ENCODE data around the gene PDE7B.

PDE7B gene

GRCh38 chr6:136067731-136068341, 216.3 kb downstream of the PDE7B start:
- DNase-seq (ENCODE audit: low read depth, low spot score) = no peak

DNA sequence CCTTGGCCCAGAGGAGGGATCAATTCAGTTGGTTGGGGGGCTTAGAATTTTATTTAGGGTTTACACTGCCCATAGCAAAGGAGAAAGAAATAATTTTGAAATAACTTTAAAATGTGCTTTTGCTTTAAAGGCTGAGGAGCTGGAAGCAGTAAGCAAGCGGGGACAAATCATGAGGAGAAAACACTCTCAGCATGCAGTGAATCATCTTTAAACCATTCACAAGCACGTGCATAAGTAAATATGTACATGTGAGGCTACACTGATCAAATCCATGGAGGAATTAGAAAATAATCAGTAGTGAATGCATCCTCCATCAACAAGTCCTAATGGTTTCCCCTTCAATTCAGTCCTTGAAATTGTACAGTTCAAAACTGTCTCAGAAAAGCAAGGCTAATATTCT, 217.6 kb downstream of the PDE7B start:
- no peak for DNase-seq (ENCODE audit: low read depth, low spot score)

GRCh38 chr6:136070815-136071214, 219.3 kb downstream of the PDE7B start:
- DNase-seq (ENCODE audit: low read depth, low spot score) = no peak

DNA sequence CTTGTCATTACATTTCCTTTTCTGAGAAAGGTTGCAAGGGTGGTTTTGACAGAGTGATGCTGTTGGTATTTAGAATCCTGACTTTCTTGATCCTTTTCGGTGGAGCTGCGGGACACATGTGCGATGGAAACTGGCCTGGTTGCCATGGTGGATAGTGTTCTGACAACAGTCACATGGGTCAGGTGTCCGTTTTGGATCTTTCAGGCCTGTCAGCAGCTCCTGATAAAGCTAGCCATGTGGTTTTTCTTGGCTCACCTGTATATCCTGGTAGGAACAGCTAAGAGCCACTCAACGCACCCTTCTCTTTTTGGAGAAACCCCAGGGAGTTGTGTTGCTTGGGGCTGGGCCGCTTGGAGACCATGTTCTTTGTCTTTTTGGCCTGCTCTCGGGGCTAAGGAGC, 221.2 kb downstream of the PDE7B start:
- no peak for DNase-seq (ENCODE audit: low read depth, low spot score)

GRCh38 chr6:136073216-136073615, 221.7 kb downstream of the PDE7B start:
- no peak for DNase-seq (ENCODE audit: low read depth, low spot score)

DNA sequence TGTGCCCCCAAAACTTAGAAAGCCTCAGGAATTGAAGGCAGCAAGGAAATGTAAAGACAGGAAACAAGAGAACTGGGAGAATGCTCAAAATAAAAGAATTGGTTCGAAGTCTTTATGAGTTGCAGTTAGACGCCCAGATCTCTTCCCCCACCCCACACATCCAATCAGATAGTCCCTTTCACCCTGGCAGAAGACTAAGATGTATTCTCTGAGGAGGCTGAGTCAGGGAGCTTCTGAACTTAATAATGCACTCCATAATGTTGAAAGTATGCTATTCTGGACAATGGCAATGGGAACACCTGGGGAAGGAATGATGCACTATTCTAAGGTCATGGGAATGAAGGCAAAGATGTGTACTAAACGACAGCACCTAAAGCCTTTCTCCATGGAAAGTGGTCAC, 225.0 kb downstream of the PDE7B start:
- DNase-seq (ENCODE audit: low read depth, low spot score) = no peak

- no peak for DNase-seq (ENCODE audit: low read depth, low spot score)
Measured at GRCh38 chr6:136077834-136078576, 226.5 kb downstream of the PDE7B start.

DNA sequence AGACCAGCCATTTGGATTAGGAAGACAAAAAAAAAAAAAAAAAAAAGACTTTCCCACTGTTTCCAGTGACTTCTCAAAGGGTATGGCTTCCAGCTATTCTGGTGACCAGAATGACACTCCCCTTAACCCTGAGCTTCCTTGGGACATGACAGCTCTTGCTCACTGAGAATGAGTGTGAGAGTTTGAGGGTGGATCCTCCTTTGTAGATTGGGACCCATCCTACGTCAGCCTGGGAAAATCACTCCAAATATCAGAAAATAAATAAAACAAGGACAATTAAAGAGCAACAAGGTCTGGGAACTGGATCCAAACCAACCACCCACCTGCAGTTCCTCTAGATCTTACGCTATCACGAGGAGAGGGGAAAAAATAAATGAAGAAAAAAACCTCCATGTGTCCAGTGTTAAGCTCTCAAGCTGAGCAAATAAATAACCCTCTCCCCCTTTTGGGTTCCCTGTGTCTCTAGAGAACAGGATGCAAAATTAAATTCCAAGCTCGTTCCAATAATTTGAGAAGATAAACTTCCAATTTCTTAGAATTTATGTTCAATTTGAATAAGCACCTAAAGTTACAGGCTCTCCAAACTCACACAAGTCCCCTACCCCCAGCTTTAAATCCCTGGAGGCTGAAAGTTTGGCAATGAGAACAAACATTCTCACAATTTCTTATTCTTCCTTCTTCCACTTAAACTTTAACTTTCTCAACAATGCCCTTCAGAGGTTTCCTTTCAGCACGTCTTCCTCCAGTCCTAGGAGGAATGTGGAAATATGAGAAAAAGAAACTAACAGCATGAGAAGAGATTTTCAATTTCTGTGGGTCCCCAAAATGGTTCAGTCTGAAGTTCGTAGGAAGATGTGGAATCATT, 228.4 kb downstream of the PDE7B start:
- no peak for DNase-seq (ENCODE audit: low read depth, low spot score)

- DNase-seq (ENCODE audit: low read depth, low spot score) = no peak
Measured at GRCh38 chr6:136083540-136083939, 232.0 kb downstream of the PDE7B start.

GRCh38 chr6:136084403-136084802, 232.9 kb downstream of the PDE7B start:
- no peak for DNase-seq (ENCODE audit: low read depth, low spot score)

DNA sequence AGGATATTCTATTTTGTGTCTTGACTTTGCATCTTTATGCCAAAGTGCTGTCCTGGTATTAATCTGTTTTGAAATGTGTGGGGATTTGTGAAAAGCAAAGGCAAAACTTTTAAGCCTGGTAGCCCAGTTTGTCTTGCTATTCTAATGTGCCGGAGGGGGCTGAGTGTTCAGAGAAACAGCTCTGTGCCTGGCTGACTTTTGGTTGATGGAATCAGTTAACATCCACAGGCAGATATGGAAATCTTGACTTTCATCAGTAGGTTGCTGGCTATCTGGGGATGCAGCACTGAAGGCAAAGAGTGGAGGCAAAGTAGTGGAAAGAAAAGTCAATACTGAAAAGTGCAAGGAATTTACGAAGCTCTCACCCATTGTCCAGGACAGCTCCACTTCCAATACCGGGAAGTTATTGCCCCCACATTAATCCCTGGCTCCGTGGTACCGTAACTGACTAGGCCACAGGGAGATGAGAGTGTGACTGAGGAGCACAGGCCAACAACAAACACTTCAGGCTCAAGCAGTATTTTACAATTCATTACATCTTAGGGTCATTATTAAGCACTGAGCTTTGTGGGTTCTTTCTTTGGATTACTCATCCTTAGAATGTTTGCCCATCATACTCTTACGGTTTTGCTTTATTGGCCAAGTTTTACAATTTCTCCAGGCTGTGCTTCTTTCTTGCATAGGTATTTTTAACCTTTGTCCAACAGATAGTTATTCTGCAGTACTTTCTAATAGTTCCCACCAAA, 234.0 kb downstream of the PDE7B start:
- DNase-seq (ENCODE audit: low read depth, low spot score) = no peak

DNA sequence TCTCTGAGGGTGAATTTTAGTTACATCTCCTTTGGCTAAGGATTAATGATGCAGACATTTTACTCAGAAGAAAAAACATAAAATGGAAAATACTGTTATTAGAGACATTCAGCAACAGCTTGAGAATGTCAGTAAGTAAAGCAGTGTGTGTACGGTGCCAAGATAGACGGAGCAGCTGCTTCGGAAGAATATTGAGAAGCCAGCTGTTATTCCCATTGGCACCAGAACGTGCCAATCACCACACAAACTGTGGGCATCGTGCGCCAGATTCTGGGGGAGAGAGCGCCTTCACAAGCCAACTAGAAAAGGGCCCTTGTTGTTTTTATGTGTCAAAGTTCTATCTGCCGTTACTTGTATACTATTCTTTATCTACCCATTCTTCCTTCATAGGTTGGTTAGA, 235.2 kb downstream of the PDE7B start:
- DNase-seq (ENCODE audit: low read depth, low spot score) = no peak

- DNase-seq (ENCODE audit: low read depth, low spot score) = no peak
Measured at GRCh38 chr6:136087986-136088385, 236.5 kb downstream of the PDE7B start.

DNA sequence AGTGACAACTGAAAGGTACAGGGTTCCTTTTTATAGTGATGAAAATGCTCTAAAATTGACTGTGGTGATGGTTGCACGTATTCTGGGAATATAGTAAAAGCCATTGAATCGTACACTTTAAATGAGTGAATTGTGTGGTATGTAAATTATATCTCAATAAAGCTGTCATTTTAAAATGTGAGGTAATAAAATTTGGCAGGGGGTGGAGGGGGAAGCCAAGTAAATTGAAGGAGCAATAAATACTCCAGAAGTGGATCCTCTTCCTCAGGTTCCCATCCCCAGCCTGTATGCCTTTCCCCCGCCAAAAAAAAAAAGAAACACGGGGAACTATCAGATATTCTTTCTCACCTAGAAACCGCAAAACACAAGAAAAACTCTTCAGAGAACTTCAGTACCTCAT, 237.2 kb downstream of the PDE7B start:
- DNase-seq (ENCODE audit: low read depth, low spot score) = no peak

- DNase-seq (ENCODE audit: low read depth, low spot score) = no peak
Measured at GRCh38 chr6:136089876-136090275, 238.4 kb downstream of the PDE7B start.

DNA sequence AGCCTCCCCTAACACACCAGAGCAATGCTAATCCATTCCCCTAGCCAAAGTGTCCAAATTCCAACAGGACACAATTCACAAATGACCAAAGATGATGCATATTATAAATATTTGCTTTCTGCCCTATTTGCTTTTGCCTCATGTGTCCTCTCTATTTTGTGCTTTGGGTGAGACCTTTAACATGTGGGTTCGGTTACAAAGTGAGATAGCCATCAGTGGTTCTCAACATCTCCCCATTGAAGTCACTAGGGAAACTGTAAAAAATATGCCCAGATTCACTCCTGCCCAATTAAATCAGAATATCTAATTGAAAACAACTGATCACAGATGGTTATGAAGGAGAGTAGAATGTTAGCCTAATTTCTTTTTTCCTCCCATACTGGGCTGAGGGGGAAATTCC, 239.4 kb downstream of the PDE7B start:
- DNase-seq (ENCODE audit: low read depth, low spot score) = no peak

DNA sequence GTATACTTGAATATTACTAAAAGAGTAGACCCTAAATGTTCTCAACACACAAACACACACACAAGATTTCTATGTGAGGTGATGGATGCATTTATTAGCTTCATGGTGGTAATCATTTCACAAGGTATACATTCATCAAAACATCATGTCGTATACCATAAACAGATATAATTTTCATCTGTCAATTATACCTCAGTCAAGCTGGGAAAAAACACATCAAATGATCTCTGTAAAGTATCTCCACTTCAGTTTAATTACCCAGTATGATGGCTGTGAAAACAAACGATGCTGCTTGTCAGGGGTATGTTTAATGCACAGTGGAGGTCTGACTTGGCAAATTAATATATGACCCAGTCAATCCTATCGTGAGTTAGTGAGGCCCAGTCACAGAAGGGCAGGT, 241.4 kb downstream of the PDE7B start:
- DNase-seq (ENCODE audit: low read depth, low spot score) = no peak

- no peak for DNase-seq (ENCODE audit: low read depth, low spot score)
Measured at GRCh38 chr6:136093835-136094234, 242.3 kb downstream of the PDE7B start.

- no peak for DNase-seq (ENCODE audit: low read depth, low spot score)
Measured at GRCh38 chr6:136094812-136095211, 243.3 kb downstream of the PDE7B start.

- no peak for DNase-seq (ENCODE audit: low read depth, low spot score)
Measured at GRCh38 chr6:136095986-136096385, 244.5 kb downstream of the PDE7B start.

GRCh38 chr6:136102991-136103688, 251.6 kb downstream of the PDE7B start:
- DNase-seq (ENCODE audit: low read depth, low spot score) = no peak
